ENCODE measurements around the gene TP53INP2. TPM values are rescaled to one million over a fixed set of nuclear protein-coding genes. Genes with fewer than 3 reads are reported as not detected.
"Not testable (repeated sequence)": the region's sequence is repeated elsewhere in the genome, so short reads cannot be mapped to it uniquely, and the experiment has no call there.

The TP53INP2 gene
- polyA plus RNA-seq, 1 of the 3 experiments (the other 2 are of a cell fraction): 6.4 TPM

GRCh38 chr20:34716921-34717229 is 12.7 kb downstream of the TP53INP2 start:
- H3K36me3 ChIP-seq (replicated peaks in 1 of 2; ENCODE audit: control insufficient read depth in 1 of 2, insufficient read depth in 2 of 2, low read length in 1 of 2): peaks cover 24 to 33% of the 10 kb centered on the region in 2 experiments
- H3K9me2 ChIP-seq: no peaks in the 10 kb centered on the region
- no peak overlapping the region for H2AFZ ChIP-seq (ENCODE audit: low read depth)
- peaks cover 24% of the 10 kb centered on the region for H3F3A ChIP-seq (replicated peaks; ENCODE audit: insufficient read depth)
- ChIA-PET CTCF (interaction anchor here (2.4 kb wide), 1 partner anchor 53 kb away, joined by 9 read pairs; no protein-coding TSS in a partner anchor), POLR2A (no interaction called here)
- H3K4me3 ChIP-seq (ENCODE audit: low read depth in 2 of 2, low read length in 1 of 2): no peak overlapping the region
- H3K4me1 ChIP-seq (ENCODE audit: control insufficient read depth in 1 of 2, insufficient read depth in 2 of 2, low read depth in 1 of 2, low read length in 1 of 2): peaks cover 10 to 16% of the 10 kb centered on the region in 2 experiments; a peak in 3 of 4 replicates
- no peak for DNase-seq
- no peaks in the 10 kb centered on the region for H3K79me2 ChIP-seq (ENCODE audit: insufficient read depth)
- H3K9me3 ChIP-seq: no peaks in the 10 kb centered on the region
- no peak overlapping the region for H3K4me2 ChIP-seq
- TF ChIP-seq FOXM1 (IDR thresholded peaks at IDR 0.05; ENCODE audit: low read depth): no peak
- no peak for TF ChIP-seq SIN3A (IDR thresholded peaks at IDR 0.05; ENCODE audit: borderline replicate concordance, low read depth, low read length)
- TF ChIP-seq TCF12 (IDR thresholded peaks at IDR 0.05): no peak
- TF ChIP-seq RAD21 (IDR thresholded peaks at IDR 0.05; ENCODE audit: low read length): no peak
- TF ChIP-seq TAF1 (IDR thresholded peaks at IDR 0.05; ENCODE audit: borderline replicate concordance, low read depth, low read length): no peak
- H4K20me1 ChIP-seq (ENCODE audit: insufficient read depth): peaks cover 20% of the 10 kb centered on the region
- H3K27me3 ChIP-seq (ENCODE audit: insufficient read depth): no peaks in the 10 kb centered on the region
- H3K9ac ChIP-seq: no peak overlapping the region
- 93% methylated on average over 2 of the region's 2 CpGs for WGBS (ENCODE audit: low lambda C conversion rate)
- no peak overlapping the region for H3K27ac ChIP-seq (ENCODE audit: low read depth in 2 of 2, low read length in 1 of 2)

- Histone ChIP-seq H3K9me2 (no peaks in the 10 kb centered on the region), H3K27ac (ENCODE audit: low read depth in 2 of 2, low read length in 1 of 2) (no peak overlapping the region), H3K27me3 (ENCODE audit: insufficient read depth) (no peaks in the 10 kb centered on the region), H3K9ac (no peak overlapping the region), H3K79me2 (ENCODE audit: insufficient read depth) (no peaks in the 10 kb centered on the region), H3K4me2 (no peak overlapping the region), H3K9me3 (no peaks in the 10 kb centered on the region), H3F3A (replicated peaks; ENCODE audit: insufficient read depth) (peaks cover 24% of the 10 kb centered on the region), H3K36me3 (replicated peaks in 1 of 2; ENCODE audit: control insufficient read depth in 1 of 2, insufficient read depth in 2 of 2, low read length in 1 of 2) (peaks cover 18 to 33% of the 10 kb centered on the region in 2 experiments), H2AFZ (ENCODE audit: low read depth) (no peak overlapping the region), H3K4me3 (ENCODE audit: low read depth in 2 of 2, low read length in 1 of 2) (no peak overlapping the region), H4K20me1 (ENCODE audit: insufficient read depth) (peaks cover 18% of the 10 kb centered on the region), H3K4me1 (ENCODE audit: control insufficient read depth in 1 of 2, insufficient read depth in 2 of 2, low read depth in 1 of 2, low read length in 1 of 2) (peaks cover 10 to 15% of the 10 kb centered on the region in 2 experiments; a peak in 3 of 4 replicates)
- DNase-seq: no peak
- ChIA-PET POLR2A (no interaction called here), CTCF (interaction anchor here (2.4 kb wide), 1 partner anchor 52 kb away, joined by 9 read pairs; no protein-coding TSS in a partner anchor)
- TF ChIP-seq CTCF (IDR thresholded peaks at IDR 0.05) (no peak), IRF3 (IDR thresholded peaks at IDR 0.05; ENCODE audit: low read depth, low read length) (no peak), GATA2 (CRISPR knock-in tag; IDR thresholded peaks at IDR 0.05) (no peak), JUND (IDR thresholded peaks at IDR 0.05) (no peak), USF1 (IDR thresholded peaks at IDR 0.05; ENCODE audit: borderline replicate concordance, low read depth) (no peak), USF2 (IDR thresholded peaks at IDR 0.05; ENCODE audit: borderline replicate concordance, low read depth, low read length) (no peak), PBX3 (IDR thresholded peaks at IDR 0.05) (no peak)
- WGBS (ENCODE audit: low lambda C conversion rate): 98% methylated on average over 9 of the region's 9 CpGs
These were observed 13.3 kb downstream of the TP53INP2 start for GRCh38 chr20:34717230-34718095.

- H3K27me3 ChIP-seq (ENCODE audit: insufficient read depth); H3K27ac ChIP-seq (ENCODE audit: low read depth in 2 of 2, low read length in 1 of 2); DNase-seq; H3K9me2 ChIP-seq; POLR2A ChIA-PET; H3K9me3 ChIP-seq; H3K4me2 ChIP-seq; H3K4me3 ChIP-seq (ENCODE audit: low read depth in 2 of 2, low read length in 1 of 2); H3K79me2 ChIP-seq (ENCODE audit: insufficient read depth); H3K4me1 ChIP-seq (ENCODE audit: control insufficient read depth in 1 of 2, insufficient read depth in 2 of 2, low read depth in 1 of 2, low read length in 1 of 2); H3F3A ChIP-seq (replicated peaks; ENCODE audit: insufficient read depth); H4K20me1 ChIP-seq (ENCODE audit: insufficient read depth); H2AFZ ChIP-seq (ENCODE audit: low read depth); H3K9ac ChIP-seq: not testable (repeated sequence)
- peaks cover 22 to 36% of the 10 kb centered on the region in 2 experiments for H3K36me3 ChIP-seq (replicated peaks in 1 of 2; ENCODE audit: control insufficient read depth in 1 of 2, insufficient read depth in 2 of 2, low read length in 1 of 2)
- CTCF ChIA-PET: interaction anchor here (0.6 to 2.6 kb wide), 6 partner anchors 10 to 407 kb away, joined by 3 to 8 read pairs (median 6); no protein-coding TSS in a partner anchor
- WGBS (ENCODE audit: low lambda C conversion rate): over 99% methylated on average over 13 of the region's 13 CpGs
These were observed 15.3 kb downstream of the TP53INP2 start for GRCh38 chr20:34719242-34720017.
